ENCODE data around the gene DUSP7.

DUSP7 gene

GRCh38 chr3:52026041-52026440 lies 30.3 kb downstream of the DUSP7 start:
- no peak for DNase-seq (ENCODE audit: low read depth)

GRCh38 chr3:52025453-52025852 lies 30.9 kb downstream of the DUSP7 start:
- no peak for DNase-seq (ENCODE audit: low read depth)

- DNase-seq (ENCODE audit: low read depth) = no peak
Observed at GRCh38 chr3:52024765-52025452, 31.5 kb downstream of the DUSP7 start.

- DNase-seq (ENCODE audit: low read depth) = no peak
Observed at GRCh38 chr3:52023860-52024764, 32.3 kb downstream of the DUSP7 start.

GRCh38 chr3:52023101-52023770 lies 33.1 kb downstream of the DUSP7 start:
- no peak for DNase-seq (ENCODE audit: low read depth)

- DNase-seq (ENCODE audit: low read depth) = no peak
Observed at GRCh38 chr3:52022323-52023100, 33.9 kb downstream of the DUSP7 start.

- DNase-seq (ENCODE audit: low read depth) = no peak
Observed at GRCh38 chr3:52021489-52022268, 34.7 kb downstream of the DUSP7 start.

- no peak for DNase-seq (ENCODE audit: low read depth)
Observed at GRCh38 chr3:52020796-52021195, 35.6 kb downstream of the DUSP7 start.

- DNase-seq (ENCODE audit: low read depth) = no peak
Observed at GRCh38 chr3:52019352-52020080, 36.9 kb downstream of the DUSP7 start.

- DNase-seq (ENCODE audit: low read depth) = no peak
Observed at GRCh38 chr3:52018319-52019000, 37.9 kb downstream of the DUSP7 start.

- DNase-seq (ENCODE audit: low read depth) = no peak
Observed at GRCh38 chr3:52017586-52017985, 38.8 kb downstream of the DUSP7 start.

- no peak for DNase-seq (ENCODE audit: low read depth)
Observed at GRCh38 chr3:52015438-52016228, 40.7 kb downstream of the DUSP7 start.

GRCh38 chr3:52014613-52015012 lies 41.8 kb downstream of the DUSP7 start:
- DNase-seq (ENCODE audit: low read depth) = no peak

- no peak for DNase-seq (ENCODE audit: low read depth)
Observed at GRCh38 chr3:52013802-52014598, 42.4 kb downstream of the DUSP7 start.

- DNase-seq (ENCODE audit: low read depth) = no peak
Observed at GRCh38 chr3:52012699-52013098, 43.7 kb downstream of the DUSP7 start.

GRCh38 chr3:52010431-52010830 lies 45.9 kb downstream of the DUSP7 start:
- DNase-seq (ENCODE audit: low read depth) = no peak

GRCh38 chr3:52007291-52007690 lies 49.1 kb downstream of the DUSP7 start:
- DNase-seq (ENCODE audit: low read depth) = no peak

- no peak for DNase-seq (ENCODE audit: low read depth)
Observed at GRCh38 chr3:52006820-52007133, 49.6 kb downstream of the DUSP7 start.
